Inferior parietal cortex (tissue), 1 donor: ENCODE results near the gene ADAMTS17.
"Not testable (repeated sequence)": the region's sequence is repeated elsewhere in the genome, so short reads cannot be mapped to it uniquely, and the experiment has no call there.

Experiments
- DNase-seq: peaks from one replicate; pipeline ENCODE4 v3.0.0-alpha.2; 2016; ENCODE audit errors: extremely low spot score

The ADAMTS17 gene

GRCh38 chr15:99997112-99997651 lies 344.6 kb downstream of the ADAMTS17 start:
- no peak for DNase-seq

GRCh38 chr15:99996660-99997059 lies 345.1 kb downstream of the ADAMTS17 start:
- no peak for DNase-seq

- no peak for DNase-seq
Measured at GRCh38 chr15:99995543-99995942, 346.2 kb downstream of the ADAMTS17 start.

GRCh38 chr15:99994849-99995248 lies 346.9 kb downstream of the ADAMTS17 start:
- DNase-seq = no peak

- DNase-seq = no peak
Measured at GRCh38 chr15:99993681-99994131, 348.1 kb downstream of the ADAMTS17 start.

- no peak for DNase-seq
Measured at GRCh38 chr15:99993262-99993661, 348.5 kb downstream of the ADAMTS17 start.

- no peak for DNase-seq
Measured at GRCh38 chr15:99992611-99993231, 349.1 kb downstream of the ADAMTS17 start.

- DNase-seq = no peak
Measured at GRCh38 chr15:99989095-99989494, 352.7 kb downstream of the ADAMTS17 start.

GRCh38 chr15:99987701-99988100 lies 354.1 kb downstream of the ADAMTS17 start:
- DNase-seq = no peak

- no peak for DNase-seq
Measured at GRCh38 chr15:99987119-99987506, 354.7 kb downstream of the ADAMTS17 start.

GRCh38 chr15:99986297-99987118 lies 355.3 kb downstream of the ADAMTS17 start:
- DNase-seq = peak; percentile 54

GRCh38 chr15:99985878-99986277 lies 355.9 kb downstream of the ADAMTS17 start:
- DNase-seq = no peak

GRCh38 chr15:99984491-99985243 lies 357.1 kb downstream of the ADAMTS17 start:
- DNase-seq = no peak

- DNase-seq = no peak
Measured at GRCh38 chr15:99983886-99984286, 357.9 kb downstream of the ADAMTS17 start.

GRCh38 chr15:99983171-99983885 lies 358.4 kb downstream of the ADAMTS17 start:
- DNase-seq = no peak

GRCh38 chr15:99982662-99983061 lies 359.1 kb downstream of the ADAMTS17 start:
- no peak for DNase-seq

GRCh38 chr15:99981839-99982658 lies 359.7 kb downstream of the ADAMTS17 start:
- no peak for DNase-seq

- no peak for DNase-seq
Measured at GRCh38 chr15:99981191-99981647, 360.6 kb downstream of the ADAMTS17 start.

GRCh38 chr15:99980752-99981151 lies 361.0 kb downstream of the ADAMTS17 start:
- DNase-seq = no peak

GRCh38 chr15:99979886-99980285 lies 361.9 kb downstream of the ADAMTS17 start:
- not testable (repeated sequence) for DNase-seq
